ENCODE data around the gene LAMP2.
A peak's percentile ranks its signal among the peaks of the same experiment; 100 is the strongest.
"Not testable (repeated sequence)": the region's sequence is repeated elsewhere in the genome, so short reads cannot be mapped to it uniquely, and the experiment has no call there.

Gene LAMP2

DNA sequence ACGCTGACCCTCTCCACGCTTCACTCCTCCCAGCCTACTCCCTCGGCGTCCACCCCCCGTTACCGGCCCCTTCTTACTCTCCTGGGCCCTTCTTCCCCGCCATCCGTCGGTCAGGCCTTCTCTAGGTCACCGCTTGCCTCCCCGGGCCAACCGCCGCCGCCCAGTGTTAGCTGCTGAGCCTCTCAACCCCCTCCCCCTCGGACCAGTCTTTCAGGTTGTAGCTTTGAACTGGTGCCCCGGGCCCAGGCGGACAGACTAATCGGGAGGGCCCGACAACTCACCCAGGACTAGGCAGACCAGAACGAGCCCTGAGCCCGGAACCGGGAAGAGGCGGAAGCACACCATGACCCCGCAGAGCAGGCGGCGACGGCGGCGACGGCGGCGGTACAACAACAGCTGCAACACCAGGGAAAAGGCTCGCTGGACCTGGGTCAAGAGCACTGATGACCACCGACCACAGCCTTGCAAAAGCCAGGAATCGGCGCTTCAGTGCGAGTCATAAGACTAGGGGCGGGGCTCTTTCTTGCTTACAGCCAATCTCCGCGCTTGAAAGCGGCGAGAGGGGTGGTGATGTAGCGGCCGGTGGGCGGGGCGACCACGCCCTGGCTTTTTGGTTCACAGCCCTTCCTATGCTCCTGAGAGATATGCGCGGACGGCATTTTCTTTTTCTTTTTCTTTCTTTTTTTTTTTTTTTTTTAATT lies at the start of gene LAMP2:
Gene LAMP2, minus strand, starts transcription at position 472 of the 701 bp plus-strand sequence. Its CDS starts 127 bp downstream, at position 345.
- no peak for FAIRE-seq

- no peak for FAIRE-seq
Observed at GRCh38 chrX:120517936-120518335, 48.8 kb upstream of the LAMP2 start.

GRCh38 chrX:120514236-120514635 lies 45.1 kb upstream of the LAMP2 start:
- peak; percentile 25 for FAIRE-seq

GRCh38 chrX:120512627-120513026 lies 43.5 kb upstream of the LAMP2 start:
- no peak for FAIRE-seq

GRCh38 chrX:120512222-120512621 lies 43.1 kb upstream of the LAMP2 start:
- no peak for FAIRE-seq

- FAIRE-seq, result no peak
Observed at GRCh38 chrX:120504569-120504968, 35.5 kb upstream of the LAMP2 start.

DNA sequence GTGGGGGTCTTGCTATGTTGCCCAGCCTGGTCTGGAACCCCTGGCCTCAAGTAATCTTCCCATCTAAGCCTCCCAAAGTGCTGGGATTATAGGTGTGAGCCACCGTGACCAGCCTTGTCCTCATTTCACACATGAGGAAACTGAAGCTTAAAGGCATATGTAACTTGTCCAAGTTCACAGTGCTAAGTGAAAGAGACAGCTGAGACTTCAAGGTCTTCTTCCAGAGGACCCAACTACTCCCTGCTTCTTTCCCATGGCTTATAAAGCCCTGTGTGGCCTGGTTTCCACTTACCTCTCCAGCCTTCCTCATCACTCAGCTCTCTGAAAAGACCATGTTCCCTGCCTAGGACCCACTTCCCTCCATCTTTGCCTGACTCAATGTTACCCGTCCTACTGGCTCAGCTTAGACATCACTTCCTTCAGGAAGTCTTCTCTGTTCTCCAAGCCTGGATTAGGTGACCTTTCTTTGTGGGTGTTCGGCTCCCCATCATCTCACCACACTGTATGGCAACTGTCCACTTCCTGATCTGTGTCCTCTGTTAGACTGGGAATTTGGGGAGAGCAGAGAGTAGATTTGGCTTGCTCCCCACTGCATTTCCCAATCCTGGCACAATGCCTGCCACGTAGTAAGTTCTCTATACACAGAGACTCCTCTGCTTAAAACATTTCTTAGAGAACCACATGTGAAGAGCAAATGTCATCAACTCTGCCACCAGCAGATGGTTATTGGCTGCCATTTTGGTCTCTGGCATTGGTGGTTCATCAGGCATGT lies 30.4 kb upstream of the LAMP2 start:
- no peak for FAIRE-seq

- FAIRE-seq, result not testable (repeated sequence)
Observed at GRCh38 chrX:120490119-120490518, 21.0 kb upstream of the LAMP2 start.

GRCh38 chrX:120486786-120487185 lies 17.7 kb upstream of the LAMP2 start:
- no peak for FAIRE-seq

GRCh38 chrX:120485638-120486520 lies 16.8 kb upstream of the LAMP2 start:
- peak; percentile 52 for FAIRE-seq

DNA sequence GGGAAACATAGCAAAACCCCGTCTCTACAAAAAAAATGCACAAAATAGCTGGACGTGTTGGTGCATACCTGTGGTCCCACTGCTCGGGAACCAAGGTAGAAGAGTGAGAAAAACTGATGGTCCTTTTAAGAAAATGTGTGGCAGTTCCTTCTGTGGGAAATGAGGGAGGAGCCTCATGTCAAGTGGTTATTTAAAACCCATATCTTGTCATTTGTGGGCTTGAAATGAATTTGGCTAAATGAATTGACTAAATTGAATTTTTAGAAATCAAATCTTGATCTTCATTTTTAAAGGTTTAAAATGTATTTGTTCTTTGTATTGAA lies 16.2 kb upstream of the LAMP2 start:
- FAIRE-seq, result no peak

GRCh38 chrX:120477453-120477852 lies 8.4 kb upstream of the LAMP2 start:
- FAIRE-seq, result no peak

DNA sequence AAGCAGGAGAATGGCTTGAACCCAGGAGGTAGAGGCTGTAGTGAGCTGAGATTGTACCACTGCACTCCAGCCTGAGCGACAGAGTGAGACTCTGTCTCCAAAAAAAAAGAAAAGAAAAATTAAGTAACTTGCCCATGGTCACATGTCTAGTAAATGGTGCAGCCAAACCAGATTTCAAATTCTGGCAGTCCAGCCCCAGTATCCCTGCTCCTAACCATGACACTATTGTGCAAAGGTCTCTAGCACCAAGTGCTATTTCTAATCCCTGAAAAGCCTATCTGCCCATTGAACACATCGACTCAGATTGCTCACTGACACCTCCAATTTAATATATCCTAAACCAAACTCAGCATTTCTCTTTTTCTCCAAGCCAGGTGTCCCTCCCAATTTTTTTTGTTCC lies 7.6 kb upstream of the LAMP2 start:
- no peak for FAIRE-seq

GRCh38 chrX:120475447-120475846 lies 6.4 kb upstream of the LAMP2 start:
- FAIRE-seq, result peak; percentile 98

GRCh38 chrX:120474085-120474484 lies 5.0 kb upstream of the LAMP2 start:
- FAIRE-seq, result no peak

GRCh38 chrX:120469657-120470056 lies 561 bp upstream of the LAMP2 start:
- not testable (repeated sequence) for FAIRE-seq

- FAIRE-seq, result no peak
Observed at GRCh38 chrX:120468479-120468824, 644 bp downstream of the LAMP2 start.

DNA sequence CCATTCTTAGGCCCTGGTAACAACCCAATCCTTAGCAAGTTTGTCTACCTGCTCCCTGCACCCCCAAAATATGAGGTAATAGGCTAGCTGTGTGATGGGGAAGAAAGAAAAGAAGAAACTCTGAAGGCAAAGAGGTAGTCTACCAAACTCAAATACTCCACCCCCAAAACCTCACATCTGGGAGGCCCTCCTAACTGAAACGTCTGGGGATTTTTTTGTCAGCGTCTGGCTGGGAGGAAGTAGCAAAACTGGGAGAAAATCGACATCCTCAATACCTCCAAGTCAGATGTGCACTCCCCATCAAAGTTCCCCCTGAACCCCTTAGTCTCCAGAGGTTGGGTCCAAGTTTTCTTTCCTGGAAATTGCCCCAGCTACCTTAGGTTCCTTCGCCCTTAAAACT lies 1.0 kb downstream of the LAMP2 start:
- FAIRE-seq, result no peak

DNA sequence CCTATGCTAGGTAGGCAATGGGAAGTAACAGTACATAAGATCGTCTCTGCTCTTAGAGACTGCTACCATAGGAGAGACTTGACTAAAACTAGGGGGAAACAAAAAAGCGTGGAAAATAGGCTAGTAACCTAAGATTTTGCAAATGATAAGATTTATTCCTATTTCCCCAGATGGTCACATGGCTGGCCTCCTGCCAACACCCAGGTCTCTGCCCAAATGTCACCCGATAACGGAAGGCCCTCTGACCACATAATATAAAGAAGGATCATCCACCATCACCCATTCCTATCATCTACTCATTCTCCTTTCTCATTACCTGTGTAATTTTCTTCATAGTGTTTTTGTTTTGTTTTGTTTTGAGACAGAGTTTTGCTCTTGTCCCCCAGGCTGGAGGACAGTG lies 4.7 kb downstream of the LAMP2 start:
- no peak for FAIRE-seq

DNA sequence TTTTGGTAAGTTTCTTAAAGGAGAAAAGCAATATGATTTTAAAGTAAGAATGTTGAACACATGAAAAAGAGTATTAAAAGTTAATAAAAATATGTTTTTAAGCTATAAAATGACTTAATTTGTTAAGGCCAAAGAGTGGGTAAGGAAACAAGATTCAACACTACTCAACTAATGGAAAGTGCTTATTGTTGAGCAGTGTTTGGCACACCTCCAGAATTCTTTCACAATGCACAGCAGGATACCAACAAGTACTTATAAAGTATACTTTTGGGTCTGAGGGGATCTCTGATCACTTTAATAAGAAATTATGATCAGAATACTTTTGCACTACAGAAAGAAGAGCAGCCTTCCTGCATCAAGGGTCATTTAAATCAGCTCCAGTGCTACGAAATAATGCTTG lies 5.9 kb downstream of the LAMP2 start:
- no peak for FAIRE-seq

DNA sequence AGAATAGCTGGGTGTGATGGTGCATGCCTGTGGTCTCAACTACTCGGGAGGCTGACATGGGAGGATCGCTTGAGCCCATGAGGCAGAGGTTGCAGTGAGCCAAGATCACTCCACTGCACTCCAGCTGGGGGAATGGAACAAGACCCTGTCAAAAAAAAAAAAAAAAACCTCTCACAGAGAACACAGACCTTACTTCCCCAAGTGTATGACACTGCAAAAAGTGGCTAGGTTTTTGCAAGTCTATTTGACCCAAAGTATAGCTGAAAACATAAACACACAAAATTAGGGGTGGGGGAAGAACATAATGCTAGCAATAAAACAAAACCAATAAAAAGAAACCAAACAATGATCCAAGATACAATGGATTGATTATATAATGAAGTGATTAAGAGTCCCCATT lies 6.7 kb downstream of the LAMP2 start:
- FAIRE-seq, result no peak

DNA sequence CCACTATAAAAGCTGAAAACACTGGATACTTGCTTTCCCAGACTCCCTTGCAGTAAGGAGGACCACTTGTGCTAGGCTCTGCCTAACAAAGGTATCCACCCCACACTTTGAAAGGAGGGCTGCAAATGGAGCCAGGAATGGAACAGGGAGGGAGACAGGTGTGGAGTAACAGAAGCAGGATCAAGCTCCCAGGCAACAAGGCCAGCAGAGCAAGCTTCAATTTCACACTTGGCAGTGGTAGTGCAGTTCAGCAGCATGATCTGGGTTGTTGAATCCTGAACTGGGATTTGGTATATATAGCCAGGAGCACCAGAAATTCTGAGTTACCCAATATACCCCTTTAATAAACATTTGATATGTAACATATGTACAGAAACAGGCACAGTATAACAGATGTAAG lies 9.8 kb downstream of the LAMP2 start:
- no peak for FAIRE-seq

GRCh38 chrX:120457766-120458180 lies 11.3 kb downstream of the LAMP2 start:
- no peak for FAIRE-seq

DNA sequence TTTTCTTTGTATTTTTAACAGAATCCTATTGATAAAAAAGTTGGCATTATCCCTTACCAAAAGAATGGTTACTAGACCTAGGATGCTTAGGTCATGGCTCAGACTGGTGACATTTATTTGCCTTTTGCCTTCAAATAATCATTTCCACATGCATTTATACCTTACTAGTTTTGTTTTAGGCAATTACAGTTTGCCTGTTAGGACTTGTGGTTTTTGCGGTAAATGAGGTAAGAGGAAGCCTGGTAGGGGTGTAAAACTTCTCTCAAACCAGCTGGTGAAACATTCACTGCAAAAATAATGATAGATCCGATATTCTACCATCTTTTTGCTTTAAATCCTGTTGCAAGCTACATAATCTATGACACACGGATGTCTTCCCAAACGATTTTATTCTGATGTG lies 12.1 kb downstream of the LAMP2 start:
- FAIRE-seq, result no peak
